Measurements from ENCODE around the gene CDV3. TPM values are rescaled to one million over a fixed set of nuclear protein-coding genes. Genes with fewer than 3 reads are reported as not detected.
"Not testable (repeated sequence)": the region's sequence is repeated elsewhere in the genome, so short reads cannot be mapped to it uniquely, and the experiment has no call there.

CDV3 gene
- total RNA-seq, result 100 to 1,000 TPM; 195 to 200 TPM

GRCh38 chr3:133573629-133574194, at the start of gene CDV3:
Gene CDV3, plus strand, starts transcription at chr3:133573686. Its CDS starts 359 bp downstream, at chr3:133574045.
- ATAC-seq (peak; percentile 19 to 37), DNase-seq (ENCODE audit: low spot score in 2 of 2) (peak in 1 of 2 donors; percentile 75)
- H3K27ac Mint-ChIP-seq, result peak within 1 kb of the TSS; percentile 97 to 99
- no peaks in the 10 kb centered on the region for H3K9me3 Mint-ChIP-seq
- peaks cover 36 to 41% of the 10 kb centered on the region in 2 donors for H3K36me3 Mint-ChIP-seq

GRCh38 chr3:133523758-133524157, 49.7 kb upstream of the CDV3 start:
- not testable (repeated sequence) for H3K27ac Mint-ChIP-seq; DNase-seq (ENCODE audit: low spot score in 2 of 2); H3K9me3 Mint-ChIP-seq; ATAC-seq; H3K36me3 Mint-ChIP-seq

- H3K9me3 Mint-ChIP-seq, result peaks cover 4 to 10% of the 10 kb centered on the region in 2 donors
- ATAC-seq, result no peak
Observed at GRCh38 chr3:133525435-133525834, 48.1 kb upstream of the CDV3 start.

GRCh38 chr3:133527081-133527715, 46.3 kb upstream of the CDV3 start:
- Mint-ChIP-seq H3K27ac (no peak overlapping the region), H3K9me3 (peaks cover 4 to 10% of the 10 kb centered on the region in 2 donors)

More at GRCh38 chr3:133525435-133525834, 48.1 kb upstream of the CDV3 start:
- H3K36me3 Mint-ChIP-seq, result peaks cover 0 to 8% of the 10 kb centered on the region in 2 donors
- H3K27ac Mint-ChIP-seq, result no peak overlapping the region
- no peak for DNase-seq (ENCODE audit: low spot score in 2 of 2)

GRCh38 chr3:133529809-133530208, 43.7 kb upstream of the CDV3 start:
- H3K9me3 Mint-ChIP-seq, result peaks cover 4 to 10% of the 10 kb centered on the region in 2 donors
- no peak for ATAC-seq
- no peak for DNase-seq (ENCODE audit: low spot score in 2 of 2)
- H3K36me3 Mint-ChIP-seq, result peaks cover 0 to 8% of the 10 kb centered on the region in 2 donors
- H3K27ac Mint-ChIP-seq, result no peak overlapping the region

More at GRCh38 chr3:133527081-133527715, 46.3 kb upstream of the CDV3 start:
- DNase-seq (ENCODE audit: low spot score in 2 of 2) (no peak), ATAC-seq (no peak)
- peaks cover 0 to 8% of the 10 kb centered on the region in 2 donors for H3K36me3 Mint-ChIP-seq

- DNase-seq (ENCODE audit: low spot score in 2 of 2), result no peak
- H3K27ac Mint-ChIP-seq, result no peak overlapping the region
- ATAC-seq, result no peak
- peaks cover 0 to 8% of the 10 kb centered on the region in 2 donors for H3K36me3 Mint-ChIP-seq
- H3K9me3 Mint-ChIP-seq, result peaks cover 4 to 10% of the 10 kb centered on the region in 2 donors
Observed at GRCh38 chr3:133531981-133532380, 41.5 kb upstream of the CDV3 start.

- no peak for ATAC-seq
- Mint-ChIP-seq H3K27ac (no peak overlapping the region), H3K36me3 (peaks cover 0 to 8% of the 10 kb centered on the region in 2 donors), H3K9me3 (peaks cover 4 to 12% of the 10 kb centered on the region in 2 donors)
- no peak for DNase-seq (ENCODE audit: low spot score in 2 of 2)
Observed at GRCh38 chr3:133532951-133533350, 40.5 kb upstream of the CDV3 start.

- Mint-ChIP-seq H3K36me3 (no peaks in the 10 kb centered on the region), H3K9me3 (peaks cover 0 to 5% of the 10 kb centered on the region in 2 donors), H3K27ac (peak overlapping the region in 1 of 2 donors; percentile 15)
- ATAC-seq, result no peak
- DNase-seq (ENCODE audit: low spot score in 2 of 2), result no peak
Observed at GRCh38 chr3:133535971-133536881, 37.3 kb upstream of the CDV3 start.

GRCh38 chr3:133537131-133537530, 36.4 kb upstream of the CDV3 start:
- H3K36me3 Mint-ChIP-seq; DNase-seq (ENCODE audit: low spot score in 2 of 2); ATAC-seq; H3K9me3 Mint-ChIP-seq; H3K27ac Mint-ChIP-seq: not testable (repeated sequence)

GRCh38 chr3:133538154-133538553, 35.3 kb upstream of the CDV3 start:
- Mint-ChIP-seq H3K36me3 (no peaks in the 10 kb centered on the region), H3K9me3 (peaks cover 0 to 5% of the 10 kb centered on the region in 2 donors), H3K27ac (no peak overlapping the region)
- DNase-seq (ENCODE audit: low spot score in 2 of 2) (no peak), ATAC-seq (no peak)

- DNase-seq (ENCODE audit: low spot score in 2 of 2), result no peak
- Mint-ChIP-seq H3K36me3 (no peaks in the 10 kb centered on the region), H3K9me3 (peaks cover 0 to 5% of the 10 kb centered on the region in 2 donors), H3K27ac (no peak overlapping the region)
- ATAC-seq, result peak in 1 of 2 donors; percentile 80
Observed at GRCh38 chr3:133540896-133541674, 32.4 kb upstream of the CDV3 start.

- H3K27ac Mint-ChIP-seq, result no peak overlapping the region
- ATAC-seq (no peak), DNase-seq (ENCODE audit: low spot score in 2 of 2) (no peak)
- H3K9me3 Mint-ChIP-seq, result peaks cover 0 to 4% of the 10 kb centered on the region in 2 donors
- H3K36me3 Mint-ChIP-seq, result no peaks in the 10 kb centered on the region
Observed at GRCh38 chr3:133542871-133543270, 30.6 kb upstream of the CDV3 start.

- H3K27ac Mint-ChIP-seq; H3K9me3 Mint-ChIP-seq; DNase-seq (ENCODE audit: low spot score in 2 of 2); ATAC-seq; H3K36me3 Mint-ChIP-seq: not testable (repeated sequence)
Observed at GRCh38 chr3:133544983-133545382, 28.5 kb upstream of the CDV3 start.

- DNase-seq (ENCODE audit: low spot score in 2 of 2) (no peak), ATAC-seq (no peak)
- Mint-ChIP-seq H3K9me3 (no peaks in the 10 kb centered on the region), H3K27ac (no peak overlapping the region), H3K36me3 (no peaks in the 10 kb centered on the region)
Observed at GRCh38 chr3:133547432-133548041, 25.9 kb upstream of the CDV3 start.

GRCh38 chr3:133548090-133548489, 25.4 kb upstream of the CDV3 start:
- Mint-ChIP-seq H3K36me3 (no peaks in the 10 kb centered on the region), H3K27ac (no peak overlapping the region), H3K9me3 (no peaks in the 10 kb centered on the region)
- no peak for DNase-seq (ENCODE audit: low spot score in 2 of 2)
- ATAC-seq, result no peak

GRCh38 chr3:133549565-133549964, 23.9 kb upstream of the CDV3 start:
- ATAC-seq, result no peak
- Mint-ChIP-seq H3K27ac (no peak overlapping the region), H3K36me3 (no peaks in the 10 kb centered on the region), H3K9me3 (no peaks in the 10 kb centered on the region)
- no peak for DNase-seq (ENCODE audit: low spot score in 2 of 2)

Data from activated naive CD4-positive, alpha-beta T cell treated with anti-CD3 and anti-CD28 coated beads, Interleukin-2, amount 50 U/mL, for 72 hours (primary cell).